Stimulated activated CD4-positive, alpha-beta T cell treated with anti-CD3 and anti-CD28 coated beads, Interleukin-12 subunit alpha, Interleukin-12 subunit beta, amount 100 ng/mL, for 24 hours (primary cell): ENCODE data around the gene EVC.
"Not testable (repeated sequence)": the region's sequence is repeated elsewhere in the genome, so short reads cannot be mapped to it uniquely, and the experiment has no call there.

Experiments
- DNase-seq, 2 experiments: peaks; one replicate each; pipeline ENCODE4 v3.0.0-alpha.2; 2020; ENCODE audit warnings: low read depth in 2 of 2

The EVC gene

DNA sequence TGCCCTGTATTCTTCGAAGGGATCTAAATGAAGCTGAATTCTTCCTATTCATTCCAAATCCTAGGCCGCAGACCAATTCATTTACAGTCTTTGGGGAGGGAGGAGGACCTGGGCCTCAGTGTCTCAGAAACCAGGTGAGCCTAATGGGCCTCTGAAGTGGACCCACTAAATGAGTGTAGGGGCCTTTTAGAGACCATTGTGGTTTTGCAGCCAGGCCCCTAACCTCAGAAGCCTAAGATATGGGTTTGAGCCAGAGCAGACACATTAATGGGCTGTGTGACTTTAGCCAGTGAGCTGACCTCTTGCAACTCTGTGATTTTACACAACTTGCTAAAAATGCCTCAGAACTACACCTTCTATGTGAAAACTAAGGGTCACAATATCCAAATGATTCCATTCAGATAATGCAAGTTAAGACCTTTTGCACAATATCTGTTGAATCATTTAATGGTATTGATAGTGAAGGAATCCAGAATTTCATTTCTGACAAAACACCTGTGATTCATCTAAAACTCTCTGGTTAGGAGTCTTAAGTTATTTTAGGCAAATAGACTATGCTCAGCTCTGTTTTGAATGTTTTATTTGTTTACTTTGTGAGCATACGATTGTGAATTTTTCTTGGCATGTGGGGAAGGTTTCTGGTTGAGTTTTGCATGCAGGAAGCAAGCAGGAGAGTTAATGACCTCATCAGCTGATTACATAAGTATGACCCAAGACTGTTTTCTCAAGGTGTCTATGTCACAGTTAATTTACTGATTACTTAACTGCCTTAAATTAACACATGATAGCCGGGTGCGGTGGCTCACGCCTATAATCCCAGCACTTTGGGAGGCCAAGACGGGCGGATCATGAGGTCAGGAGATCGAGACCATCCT lies 75.0 kb downstream of the EVC start:
- no peak for DNase-seq

DNA sequence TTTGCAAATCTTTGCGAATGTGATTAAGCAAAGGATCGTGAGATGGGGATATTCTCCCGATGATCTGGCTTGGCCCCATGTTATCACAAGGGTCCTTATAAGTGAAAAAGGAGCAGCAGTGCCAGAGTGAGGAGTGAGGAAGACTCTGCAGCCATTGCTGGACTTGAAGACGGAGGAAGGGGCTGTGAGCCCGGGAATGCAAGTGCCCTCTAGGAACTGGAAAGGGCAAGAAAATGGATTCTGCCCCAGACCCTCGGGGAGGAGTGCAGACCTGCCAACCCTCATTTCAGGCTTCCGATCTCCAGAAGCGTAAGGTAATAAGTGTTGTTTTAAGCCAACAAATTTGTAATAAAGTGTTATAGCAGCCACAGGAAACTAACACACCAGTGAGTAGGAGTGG lies 76.3 kb downstream of the EVC start:
- no peak for DNase-seq

DNA sequence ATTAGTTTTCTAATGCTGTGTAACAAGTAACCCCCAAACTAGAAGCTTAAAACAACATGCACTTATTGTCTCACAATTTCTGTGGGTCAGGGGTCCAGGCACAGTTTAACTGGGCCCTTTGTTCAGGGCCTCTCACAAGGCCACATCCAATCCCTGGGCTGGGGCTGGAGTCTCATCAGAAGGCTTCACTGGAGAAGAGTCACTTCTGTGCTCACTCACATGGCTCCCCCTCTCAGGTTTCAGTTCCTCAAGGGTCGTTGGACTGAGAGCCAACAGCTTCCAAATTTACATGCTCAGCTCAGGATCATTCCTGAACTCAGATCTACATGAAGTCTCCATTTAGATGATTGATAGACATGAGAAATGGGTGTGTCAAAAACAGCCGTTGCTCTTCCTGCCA lies 77.1 kb downstream of the EVC start:
- DNase-seq, result no peak

DNA sequence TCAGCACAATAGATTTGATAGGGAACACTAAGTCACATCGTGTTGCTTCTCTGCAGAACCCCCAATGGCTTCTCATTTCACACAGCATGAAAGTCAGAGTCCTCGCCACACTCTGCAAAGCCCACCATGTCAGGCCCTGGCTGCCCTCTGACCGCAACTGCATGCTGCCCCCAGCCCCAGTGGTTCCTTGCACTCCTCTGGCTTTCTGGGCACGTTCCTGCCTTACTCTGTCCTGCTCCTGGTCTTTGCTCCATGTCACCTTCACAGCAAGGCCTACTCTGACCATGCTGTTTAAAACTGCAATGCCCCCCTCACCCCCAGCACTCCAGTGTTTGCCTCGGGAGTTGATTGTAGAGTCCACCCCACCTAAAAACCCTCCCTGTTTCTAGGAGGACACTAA lies 78.1 kb downstream of the EVC start:
- no peak for DNase-seq

DNA sequence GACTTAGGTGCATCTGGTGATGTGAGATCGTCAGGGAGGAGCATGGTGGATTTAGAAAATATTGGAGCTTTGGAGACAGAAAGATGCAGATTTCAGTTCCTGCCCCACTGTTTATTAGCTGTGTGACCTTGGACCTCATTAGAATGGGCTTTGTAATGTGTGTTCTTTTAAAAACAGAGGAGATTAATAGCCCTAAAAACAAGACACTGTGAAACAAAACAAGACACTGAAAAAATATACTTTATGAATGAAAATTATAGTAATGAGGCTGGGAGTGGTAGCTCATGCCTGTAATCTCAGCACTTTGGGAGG lies 79.5 kb downstream of the EVC start:
- no peak for DNase-seq

DNA sequence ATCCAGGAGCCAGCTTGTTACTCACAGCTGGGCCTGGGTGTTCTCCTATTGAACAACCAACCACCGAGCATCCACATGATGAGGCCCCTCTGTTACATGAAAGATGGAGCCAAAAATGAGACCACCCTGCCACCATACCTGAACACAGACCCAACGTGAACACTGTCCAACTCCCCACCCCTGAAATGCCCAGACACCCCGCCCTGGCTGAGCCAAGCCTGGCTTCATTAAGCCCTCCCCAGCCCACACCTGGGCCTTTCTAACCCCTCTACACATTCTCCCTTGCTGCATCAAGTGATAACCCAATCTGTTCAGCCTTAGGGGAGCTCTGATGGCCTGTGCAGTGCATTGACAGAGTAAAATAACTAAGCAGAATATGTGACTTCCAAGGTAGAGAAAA lies 80.7 kb downstream of the EVC start:
- no peak for DNase-seq

DNA sequence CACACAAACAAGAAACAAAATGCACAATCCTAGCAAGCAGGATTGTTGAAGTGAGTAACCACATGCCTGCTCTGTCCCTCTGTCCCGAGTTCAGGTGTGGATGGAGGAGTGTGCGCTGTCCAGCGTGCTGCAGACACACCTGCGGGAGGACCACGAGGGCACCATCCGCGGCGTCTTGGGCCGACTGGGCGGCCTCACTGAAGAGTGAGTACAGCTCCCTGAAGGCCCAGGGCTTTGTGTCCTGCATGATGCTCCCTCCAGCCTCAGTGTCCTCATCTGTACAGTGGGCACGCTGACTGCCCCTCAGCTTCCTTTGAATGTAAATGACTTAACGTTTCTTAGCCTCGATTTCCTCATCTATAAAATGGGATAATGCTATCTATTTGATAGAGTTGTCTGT lies 82.5 kb downstream of the EVC start:
- no peak for DNase-seq

DNA sequence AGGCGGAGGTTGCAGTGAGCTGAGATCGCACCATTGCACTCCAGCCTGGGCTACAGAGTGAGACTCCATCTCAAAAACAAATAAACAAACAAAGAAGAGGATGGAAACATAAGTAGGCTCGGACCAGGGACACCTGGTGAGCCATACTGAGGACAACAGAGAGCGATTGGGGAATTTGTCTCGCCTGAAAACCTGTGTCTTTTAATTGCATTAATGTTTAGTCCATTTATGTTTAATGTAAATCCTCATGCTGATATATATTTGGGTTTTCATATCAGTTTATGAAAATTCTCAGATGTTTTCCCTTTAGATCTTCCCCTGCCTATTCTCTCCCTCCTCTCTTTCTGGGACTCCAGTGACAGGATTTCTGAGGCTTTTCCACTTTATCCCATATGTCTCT lies 84.6 kb downstream of the EVC start:
- no peak for DNase-seq

DNA sequence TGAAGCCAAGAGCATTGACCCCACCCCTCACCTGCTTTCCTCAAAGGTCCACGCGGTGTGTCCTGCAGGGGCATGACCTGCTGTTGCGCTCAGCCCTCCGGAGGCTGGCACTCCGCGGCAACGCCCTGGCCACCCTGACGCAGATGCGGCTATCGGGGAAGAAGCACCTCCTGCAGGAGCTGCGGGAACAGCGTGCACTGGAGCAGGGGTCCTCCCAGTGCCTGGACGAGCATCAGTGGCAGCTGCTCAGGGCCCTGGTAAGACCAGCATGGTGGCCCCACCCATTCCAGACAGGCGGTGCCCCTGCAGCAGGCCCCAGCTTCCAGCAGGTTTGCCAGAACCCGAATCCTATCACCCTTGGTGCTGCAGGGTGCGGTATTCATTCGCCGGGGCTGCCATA lies 86.0 kb downstream of the EVC start:
- no peak for DNase-seq

DNA sequence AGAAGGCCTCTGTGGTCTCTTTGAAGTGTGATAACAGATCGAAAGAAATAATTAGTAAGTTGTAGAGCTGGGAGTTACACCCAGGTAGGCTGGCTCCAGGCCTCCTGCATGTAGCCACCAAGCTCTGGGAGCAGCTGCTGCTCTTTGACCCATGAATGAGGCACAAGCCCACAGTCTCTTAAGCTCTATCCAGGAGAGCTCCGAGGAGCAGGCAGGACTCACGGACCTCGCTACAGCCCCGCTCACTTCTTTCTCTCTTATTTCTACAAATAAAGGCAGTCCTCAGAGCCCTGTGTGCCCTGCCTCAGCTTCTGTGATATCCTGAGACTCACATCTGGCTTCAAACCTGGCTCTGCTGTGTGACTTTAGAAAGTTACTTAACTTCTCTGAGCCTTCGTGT lies 86.9 kb downstream of the EVC start:
- DNase-seq, result no peak

DNA sequence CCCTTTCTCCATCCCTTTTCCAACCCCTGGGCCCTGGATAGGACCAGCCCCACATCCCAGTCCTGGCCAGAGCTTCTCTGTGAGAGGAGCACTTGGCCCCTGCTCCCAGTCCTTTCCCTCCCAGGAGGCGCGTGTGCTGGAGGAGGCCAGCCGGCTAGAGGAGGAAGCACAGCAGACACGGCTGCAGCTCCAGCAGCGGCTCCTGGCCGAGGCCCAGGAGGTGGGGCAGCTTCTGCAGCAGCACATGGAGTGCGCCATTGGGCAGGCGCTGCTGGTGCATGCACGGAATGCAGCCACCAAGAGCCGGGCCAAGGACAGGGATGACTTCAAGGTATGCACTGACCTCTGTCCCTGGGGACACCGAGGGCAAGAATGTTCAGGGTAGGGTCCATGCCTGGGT lies 87.5 kb downstream of the EVC start:
- no peak for DNase-seq

DNA sequence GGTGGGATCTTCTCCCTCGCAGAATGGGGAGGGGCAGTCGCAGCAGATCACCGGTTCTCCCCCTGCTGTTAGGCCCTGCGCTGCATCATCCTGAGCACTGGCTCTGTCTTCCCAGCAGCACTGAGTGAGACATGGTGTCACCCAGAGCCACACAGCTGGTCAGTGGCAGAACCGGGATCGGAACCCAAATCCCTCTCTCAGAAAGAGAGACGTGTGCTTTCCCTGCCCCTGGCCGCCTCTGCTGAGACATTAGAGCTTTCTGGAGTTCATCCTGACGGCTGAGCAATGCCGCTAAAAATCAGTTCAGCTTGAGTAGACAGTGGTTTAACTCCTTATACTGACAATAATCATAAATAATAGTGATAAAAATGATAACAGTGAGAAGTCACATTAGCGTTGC lies 87.9 kb downstream of the EVC start:
- no peak for DNase-seq

DNA sequence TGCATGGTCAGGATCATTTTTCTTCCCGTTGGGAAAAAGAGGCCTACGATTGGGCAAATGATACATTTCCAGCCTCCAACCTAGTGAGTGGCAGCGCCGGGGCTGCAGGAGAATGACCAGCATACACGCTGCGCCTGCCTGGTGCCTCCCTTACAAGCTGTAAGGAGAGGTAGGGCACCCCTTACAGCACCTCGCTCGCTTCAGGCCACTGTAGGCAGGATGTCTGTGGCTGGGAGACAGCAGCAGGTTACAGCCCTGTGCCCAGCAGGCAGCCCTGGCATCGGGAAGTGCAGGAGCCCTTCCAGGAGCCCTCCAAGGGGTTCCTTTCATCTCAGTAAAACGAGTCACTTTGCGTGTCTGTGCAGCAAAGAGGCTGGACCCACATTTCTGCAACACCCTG lies 88.4 kb downstream of the EVC start:
- DNase-seq, result no peak

DNA sequence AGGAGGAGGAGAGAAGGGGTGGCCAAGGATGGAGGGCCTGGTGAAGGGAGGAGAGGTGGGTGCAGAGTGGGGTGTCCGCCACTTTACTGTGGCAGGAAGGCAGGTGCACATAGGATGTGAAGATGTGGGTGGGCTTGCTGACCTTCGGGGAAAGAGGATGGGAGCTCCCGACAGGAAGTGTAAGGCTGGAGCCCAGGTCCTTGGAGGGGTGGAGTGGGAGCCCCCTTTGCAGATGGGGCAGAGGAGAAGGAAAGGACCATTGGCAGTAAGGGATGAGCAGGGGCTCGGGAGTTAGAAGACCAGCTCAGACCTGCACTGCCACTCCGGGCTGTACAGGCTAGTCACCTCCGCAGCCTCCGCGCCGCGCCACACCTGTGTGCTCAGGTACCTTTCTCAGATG lies 89.5 kb downstream of the EVC start:
- DNase-seq, result no peak

DNA sequence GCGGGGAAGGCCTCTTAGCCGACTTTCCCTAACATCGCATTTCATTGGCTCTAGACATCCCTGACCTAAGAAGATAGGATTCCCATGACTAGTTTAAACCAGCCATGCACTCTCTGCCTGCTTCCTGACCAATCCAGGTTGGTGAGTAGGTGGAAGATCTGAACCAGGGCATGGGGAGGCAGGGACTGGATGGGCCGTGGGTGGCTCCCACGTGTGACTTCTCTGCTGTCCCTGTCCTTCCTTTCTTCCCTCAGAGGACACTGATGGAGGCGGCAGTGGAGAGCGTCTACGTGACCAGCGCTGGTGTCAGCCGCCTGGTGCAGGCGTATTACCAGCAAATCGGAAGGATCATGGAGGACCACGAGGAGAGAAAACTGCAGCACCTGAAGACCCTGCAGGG lies 90.7 kb downstream of the EVC start:
- no peak for DNase-seq

DNA sequence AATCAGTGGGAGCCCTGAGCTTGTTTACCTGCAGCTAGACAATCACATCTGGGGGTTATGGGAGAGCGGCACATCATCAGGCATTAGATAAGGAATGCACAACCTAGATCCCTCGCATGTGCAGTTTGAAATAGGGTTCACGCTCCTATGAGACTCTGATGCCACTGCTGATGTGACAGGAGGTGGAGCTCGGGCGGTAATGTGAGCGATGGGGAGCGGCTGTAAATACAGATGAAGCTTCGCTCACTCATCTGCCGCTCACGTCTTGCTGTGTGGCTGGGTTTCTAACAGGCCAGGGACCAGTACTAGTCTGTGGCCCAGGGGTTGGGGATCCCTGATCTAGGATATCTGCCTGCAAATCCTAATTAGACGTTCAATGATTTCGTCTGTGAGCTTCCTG lies 91.6 kb downstream of the EVC start:
- DNase-seq, result no peak

DNA sequence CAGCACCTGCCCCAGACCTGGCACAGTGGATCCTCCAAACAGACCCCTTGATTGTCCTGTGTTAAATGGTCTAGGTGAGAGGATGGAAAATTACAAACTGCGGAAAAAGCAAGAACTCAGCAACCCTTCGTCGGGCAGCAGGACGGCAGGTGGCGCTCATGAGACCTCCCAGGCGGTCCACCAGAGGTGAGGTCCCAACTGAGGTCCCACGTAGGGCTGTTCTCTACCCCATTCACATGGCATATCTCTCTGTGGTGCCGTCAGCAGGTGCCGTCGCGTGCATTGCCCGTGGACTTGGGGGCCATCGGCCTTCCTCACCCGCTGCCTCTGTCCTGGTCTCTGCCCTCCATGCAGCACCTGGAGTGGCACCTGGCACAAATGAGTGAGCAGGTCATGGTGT lies 93.7 kb downstream of the EVC start:
- DNase-seq, result no peak

DNA sequence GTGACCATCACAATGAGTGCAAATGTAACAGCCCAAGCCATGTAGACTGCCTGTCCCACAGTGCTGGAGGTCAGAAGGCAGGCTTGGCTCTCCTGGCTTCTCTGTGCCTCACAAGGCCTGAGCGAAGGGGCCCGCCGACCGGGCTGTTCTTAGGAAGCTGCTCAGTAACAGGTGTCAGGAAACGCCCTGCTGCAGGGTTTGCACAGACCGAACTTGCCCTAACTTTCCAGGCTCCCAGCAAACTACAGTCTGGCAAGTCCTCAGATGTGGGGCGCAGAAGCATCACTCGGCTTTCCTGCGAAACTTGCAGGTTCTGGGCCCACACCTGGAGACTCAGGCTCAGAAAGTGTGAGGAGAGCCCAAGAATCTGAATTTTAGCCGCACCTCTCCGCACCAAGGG lies 94.3 kb downstream of the EVC start:
- DNase-seq, result no peak

DNA sequence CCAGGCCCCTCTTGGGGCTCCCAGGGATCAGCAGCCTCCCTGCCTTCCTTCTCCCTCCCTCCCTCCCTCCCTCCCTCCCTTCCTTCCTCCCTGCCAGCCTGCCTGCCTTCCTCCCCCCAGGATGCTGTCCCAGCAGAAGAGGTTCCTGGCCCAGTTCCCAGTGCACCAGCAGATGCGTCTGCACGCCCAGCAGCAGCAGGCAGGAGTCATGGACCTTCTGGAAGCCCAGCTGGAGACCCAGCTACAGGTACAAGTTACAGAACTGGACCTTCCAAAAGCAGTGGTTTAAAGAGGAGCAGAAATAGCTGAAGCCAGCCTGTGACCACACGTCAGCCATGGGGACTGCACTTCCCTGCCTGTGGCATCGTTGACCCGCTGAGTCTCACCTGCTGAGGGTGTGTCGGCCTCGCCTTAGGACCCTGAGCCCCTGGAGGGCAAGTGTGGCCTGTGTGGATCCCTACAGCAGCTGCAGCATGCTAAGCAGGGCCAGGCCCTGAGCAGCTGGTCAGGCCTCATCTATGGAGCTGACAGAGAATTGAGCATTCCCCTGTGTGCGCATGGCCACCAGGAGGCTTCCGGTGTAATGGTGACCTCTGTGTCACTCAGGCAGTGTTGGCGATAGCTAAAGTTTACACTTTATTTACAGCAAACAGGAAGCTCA lies 97.2 kb downstream of the EVC start:
- no peak for DNase-seq

DNA sequence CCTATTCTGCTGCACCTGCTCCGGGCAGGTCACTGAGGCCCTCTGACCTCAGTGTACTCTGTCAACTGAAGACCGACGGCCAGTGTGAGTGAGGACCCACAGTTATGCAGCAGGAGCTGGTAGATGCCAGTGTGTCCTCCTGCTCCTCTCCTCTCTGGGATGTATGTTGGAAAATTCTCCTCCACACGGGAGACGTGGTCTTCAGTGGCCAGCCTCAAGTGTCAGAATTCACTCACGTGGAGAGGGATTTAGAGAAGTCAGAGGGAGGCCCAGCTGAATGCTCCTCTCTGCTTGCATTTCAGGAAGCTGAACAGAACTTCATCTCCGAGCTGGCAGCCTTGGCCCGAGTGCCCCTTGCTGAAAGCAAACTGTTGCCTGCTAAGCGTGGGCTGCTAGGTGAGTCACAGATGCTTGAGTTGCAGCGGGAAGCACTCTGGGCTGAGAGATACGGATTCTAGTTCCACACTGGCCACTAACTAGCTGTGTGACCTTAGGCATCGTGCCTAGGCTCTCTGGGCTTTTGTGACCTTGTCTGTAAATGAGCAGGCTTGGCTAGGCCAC lies 98.3 kb downstream of the EVC start:
- no peak for DNase-seq

DNA sequence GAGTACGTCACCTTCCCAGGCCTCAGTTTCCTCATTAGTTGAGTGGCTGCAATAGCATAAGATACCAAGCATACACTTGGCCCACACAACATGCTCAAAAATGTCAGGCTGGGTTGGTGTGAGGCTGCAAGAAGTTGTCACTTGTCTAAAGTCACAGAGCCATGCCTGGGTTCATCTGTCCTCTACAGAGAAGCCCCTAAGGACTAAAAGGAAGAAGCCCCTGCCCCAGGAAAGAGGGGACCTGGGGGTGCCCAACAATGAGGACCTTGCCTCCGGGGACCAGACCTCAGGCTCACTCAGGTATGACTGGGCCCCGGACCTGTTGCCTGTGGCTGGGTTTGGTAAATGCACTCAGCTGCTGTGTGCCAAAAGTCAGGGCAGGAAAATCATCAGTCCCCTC lies 99.2 kb downstream of the EVC start:
- DNase-seq, result no peak

DNA sequence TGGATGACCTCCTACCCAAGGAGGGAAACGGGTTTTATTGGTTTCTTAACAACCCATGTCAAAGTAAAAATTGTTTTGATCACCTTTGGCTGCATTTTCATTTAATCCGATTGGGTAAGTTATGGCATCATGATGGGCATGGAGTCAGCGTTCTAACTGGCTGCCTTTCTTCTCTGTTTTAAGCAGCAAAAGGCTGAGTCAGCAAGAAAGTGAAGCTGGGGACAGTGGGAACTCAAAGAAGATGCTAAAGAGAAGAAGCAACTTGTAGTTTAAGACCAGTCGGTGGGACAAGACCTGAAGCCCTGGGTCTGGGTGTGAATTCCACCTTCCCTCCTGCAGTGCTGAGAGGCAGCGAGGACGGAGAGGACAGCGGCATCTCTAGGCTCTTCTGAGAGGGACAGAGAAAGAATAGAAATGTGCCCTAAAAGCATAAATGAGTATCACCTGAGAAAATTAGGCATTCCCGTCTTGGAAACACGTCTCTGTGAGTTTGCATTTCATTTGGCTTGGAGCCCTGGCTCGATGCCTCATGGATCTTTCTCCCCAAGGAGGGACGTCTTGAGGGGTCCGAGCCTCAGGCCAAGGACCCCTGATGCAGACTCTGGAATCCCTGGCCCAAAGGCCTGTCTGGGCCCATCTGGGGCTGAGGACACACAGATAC lies 99.9 kb downstream of the EVC start:
- no peak for DNase-seq

DNA sequence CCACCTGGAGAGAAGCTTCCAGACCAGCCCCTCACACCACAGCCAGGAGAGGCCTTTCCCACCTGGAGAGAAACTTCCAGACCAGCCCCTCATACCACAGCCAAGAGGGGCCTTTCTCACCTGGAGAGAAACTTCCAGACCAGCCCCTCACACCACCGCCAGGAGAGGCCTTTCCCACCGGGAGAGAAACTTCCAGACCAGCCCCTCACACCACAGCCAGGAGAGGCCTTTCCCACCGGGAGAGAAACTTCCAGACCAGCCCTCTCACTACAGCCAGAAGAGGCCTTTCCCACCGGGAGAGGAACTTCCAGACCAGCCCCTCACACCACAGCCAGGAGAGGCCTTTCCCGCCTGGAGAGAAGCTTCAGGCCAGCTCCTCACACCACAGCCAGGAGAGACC lies 101.1 kb downstream of the EVC start:
- not testable (repeated sequence) for DNase-seq
